Activated T-helper 17 cell treated with anti-CD3 and anti-CD28 coated beads, Interleukin-2, amount 50 U/mL, for 72 hours (primary cell): Measurements from ENCODE around the gene JAZF1. TPM values are rescaled to one million over a fixed set of nuclear protein-coding genes. Genes with fewer than 3 reads are reported as not detected.

Experiments
- ATAC-seq: fragments of 150-1000 bp; cut with Tn5 transposase; replicated peaks from 2 replicates; pipeline ENCODE4 v1.10.0; 2021; ENCODE audit warnings: mild to moderate bottlenecking, moderate library complexity
- H3K27ac Mint-ChIP-seq: one replicate; pipeline ENCODE4 v1.8.0; 2022; ENCODE audit warnings: mixed read lengths
- H3K27me3 Mint-ChIP-seq: one replicate; pipeline ENCODE4 v1.8.0; 2022; ENCODE audit warnings: mixed read lengths
- H3K36me3 Mint-ChIP-seq: one replicate; pipeline ENCODE4 v1.8.0; 2022; ENCODE audit warnings: low read depth, mild to moderate bottlenecking, mixed read lengths
- H3K4me1 Mint-ChIP-seq: one replicate; pipeline ENCODE4 v1.8.0; 2022; ENCODE audit warnings: mixed read lengths
- H3K4me3 Mint-ChIP-seq: one replicate; pipeline ENCODE4 v1.8.0; 2022; ENCODE audit warnings: mild to moderate bottlenecking, mixed read lengths
- H3K9me3 Mint-ChIP-seq: one replicate; pipeline ENCODE4 v1.8.0; 2022; ENCODE audit warnings: mixed read lengths
- total RNA-seq, 2 donors: library from RNA; stranded (reverse); gene quantifications; one replicate each; pipeline ENCODE4 v1.2.3, GENCODE V29; 2022

The JAZF1 gene
- total RNA-seq, 2 donors from 2014 or later, result 5.6 to 5.7 TPM

DNA sequence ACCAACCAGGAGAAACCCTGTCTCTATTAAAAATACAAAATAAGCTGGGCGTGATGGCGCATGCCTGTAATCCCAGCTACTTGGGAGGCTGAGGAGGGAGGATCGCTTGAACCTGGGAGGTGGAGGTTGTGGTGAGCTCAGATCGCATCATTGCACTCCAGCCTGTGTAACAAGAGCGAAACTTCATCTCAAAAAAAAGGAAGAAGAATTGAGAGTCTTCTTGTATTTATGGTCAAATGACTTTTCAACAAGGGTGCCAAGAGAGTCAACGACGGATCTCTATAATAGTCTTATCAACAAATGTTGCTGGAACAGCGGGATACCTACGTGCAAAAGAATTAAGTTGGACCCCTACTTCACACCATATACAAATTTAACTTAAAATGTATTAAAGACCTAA, 21.6 kb upstream of the JAZF1 start:
- Mint-ChIP-seq H3K4me3 (no peak overlapping the region), H3K27me3 (peaks cover 9% of the 10 kb centered on the region)
- ATAC-seq, result no peak

DNA sequence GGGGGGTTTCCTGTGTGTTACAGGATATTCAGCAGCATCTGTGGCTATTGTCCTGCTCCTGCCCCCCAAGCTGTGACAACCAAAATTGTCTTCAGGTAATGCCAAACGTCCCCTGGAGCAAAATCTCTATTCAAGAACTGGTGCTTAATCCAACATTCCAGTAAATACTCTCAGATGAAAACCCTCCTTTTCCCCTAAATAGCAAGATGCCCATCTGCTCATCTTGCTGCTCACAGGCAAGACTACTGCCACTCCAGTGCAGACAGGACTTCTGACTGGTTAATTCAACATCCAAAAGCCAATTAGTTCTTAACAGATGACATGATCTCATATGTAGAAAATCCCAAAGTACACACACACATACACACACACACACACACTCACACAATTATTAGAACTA, 20.5 kb upstream of the JAZF1 start:
- no peaks in the 10 kb centered on the region for H3K9me3 Mint-ChIP-seq
- no peak overlapping the region for H3K4me3 Mint-ChIP-seq
- no peaks in the 10 kb centered on the region for H3K4me1 Mint-ChIP-seq
- no peaks in the 10 kb centered on the region for H3K36me3 Mint-ChIP-seq
- peaks cover 9% of the 10 kb centered on the region for H3K27me3 Mint-ChIP-seq
- ATAC-seq, result no peak
- no peak overlapping the region for H3K27ac Mint-ChIP-seq

More for the DNA sequence above, 21.6 kb upstream of the JAZF1 start:
- no peak overlapping the region for H3K27ac Mint-ChIP-seq
- no peaks in the 10 kb centered on the region for H3K9me3 Mint-ChIP-seq
- no peaks in the 10 kb centered on the region for H3K36me3 Mint-ChIP-seq
- peaks cover 5% of the 10 kb centered on the region for H3K4me1 Mint-ChIP-seq

- H3K36me3 Mint-ChIP-seq, result no peaks in the 10 kb centered on the region
- H3K9me3 Mint-ChIP-seq, result no peaks in the 10 kb centered on the region
- no peak overlapping the region for H3K27ac Mint-ChIP-seq
- peaks cover 9% of the 10 kb centered on the region for H3K27me3 Mint-ChIP-seq
- no peak for ATAC-seq
- no peak overlapping the region for H3K4me3 Mint-ChIP-seq
- H3K4me1 Mint-ChIP-seq, result no peaks in the 10 kb centered on the region
Observed at GRCh38 chr7:28200598-28200997, 20.0 kb upstream of the JAZF1 start.

- no peak overlapping the region for H3K4me3 Mint-ChIP-seq
- no peaks in the 10 kb centered on the region for H3K36me3 Mint-ChIP-seq
- H3K27me3 Mint-ChIP-seq, result peaks cover 9% of the 10 kb centered on the region
- ATAC-seq, result no peak
- no peaks in the 10 kb centered on the region for H3K4me1 Mint-ChIP-seq
- no peak overlapping the region for H3K27ac Mint-ChIP-seq
- H3K9me3 Mint-ChIP-seq, result no peaks in the 10 kb centered on the region
Observed at GRCh38 chr7:28199021-28199510, 18.5 kb upstream of the JAZF1 start.

- H3K36me3 Mint-ChIP-seq, result no peaks in the 10 kb centered on the region
- no peak for ATAC-seq
- no peak overlapping the region for H3K27ac Mint-ChIP-seq
- H3K4me3 Mint-ChIP-seq, result no peak overlapping the region
- H3K27me3 Mint-ChIP-seq, result peaks cover 10% of the 10 kb centered on the region
- no peaks in the 10 kb centered on the region for H3K4me1 Mint-ChIP-seq
- H3K9me3 Mint-ChIP-seq, result no peaks in the 10 kb centered on the region
Observed at GRCh38 chr7:28195910-28196620, 15.5 kb upstream of the JAZF1 start.

GRCh38 chr7:28192786-28193585, 12.4 kb upstream of the JAZF1 start:
- Mint-ChIP-seq H3K36me3 (no peaks in the 10 kb centered on the region), H3K4me1 (no peaks in the 10 kb centered on the region), H3K27me3 (peaks cover 8% of the 10 kb centered on the region), H3K9me3 (no peaks in the 10 kb centered on the region), H3K27ac (no peak overlapping the region), H3K4me3 (no peak overlapping the region)
- ATAC-seq, result no peak

GRCh38 chr7:28191751-28192150, 11.2 kb upstream of the JAZF1 start:
- Mint-ChIP-seq H3K36me3 (no peaks in the 10 kb centered on the region), H3K4me3 (no peak overlapping the region), H3K4me1 (no peaks in the 10 kb centered on the region), H3K9me3 (no peaks in the 10 kb centered on the region), H3K27ac (no peak overlapping the region), H3K27me3 (peaks cover 8% of the 10 kb centered on the region)
- no peak for ATAC-seq

DNA sequence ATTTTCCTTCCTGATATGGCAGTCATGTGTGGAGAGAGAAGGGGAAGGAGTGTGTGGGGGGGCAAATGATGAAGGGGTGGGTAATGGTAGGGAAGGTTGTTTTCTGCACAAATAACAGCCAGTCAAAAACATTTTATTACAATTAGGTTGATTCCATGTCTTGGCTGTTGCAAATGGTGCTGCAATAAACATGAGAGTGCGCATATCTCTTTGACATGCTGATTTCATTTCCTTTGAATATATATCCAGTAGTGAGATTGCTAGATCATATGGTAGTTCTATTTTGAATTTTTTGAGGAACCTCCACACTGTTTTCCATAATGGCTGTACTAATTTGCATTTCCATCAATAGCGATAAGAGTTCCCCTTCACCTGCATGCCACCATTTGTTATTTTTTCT, 10.6 kb upstream of the JAZF1 start:
- ATAC-seq, result no peak
- Mint-ChIP-seq H3K27ac (no peak overlapping the region), H3K9me3 (no peaks in the 10 kb centered on the region), H3K4me1 (no peaks in the 10 kb centered on the region), H3K27me3 (peaks cover 8% of the 10 kb centered on the region), H3K36me3 (no peaks in the 10 kb centered on the region), H3K4me3 (no peak overlapping the region)

DNA sequence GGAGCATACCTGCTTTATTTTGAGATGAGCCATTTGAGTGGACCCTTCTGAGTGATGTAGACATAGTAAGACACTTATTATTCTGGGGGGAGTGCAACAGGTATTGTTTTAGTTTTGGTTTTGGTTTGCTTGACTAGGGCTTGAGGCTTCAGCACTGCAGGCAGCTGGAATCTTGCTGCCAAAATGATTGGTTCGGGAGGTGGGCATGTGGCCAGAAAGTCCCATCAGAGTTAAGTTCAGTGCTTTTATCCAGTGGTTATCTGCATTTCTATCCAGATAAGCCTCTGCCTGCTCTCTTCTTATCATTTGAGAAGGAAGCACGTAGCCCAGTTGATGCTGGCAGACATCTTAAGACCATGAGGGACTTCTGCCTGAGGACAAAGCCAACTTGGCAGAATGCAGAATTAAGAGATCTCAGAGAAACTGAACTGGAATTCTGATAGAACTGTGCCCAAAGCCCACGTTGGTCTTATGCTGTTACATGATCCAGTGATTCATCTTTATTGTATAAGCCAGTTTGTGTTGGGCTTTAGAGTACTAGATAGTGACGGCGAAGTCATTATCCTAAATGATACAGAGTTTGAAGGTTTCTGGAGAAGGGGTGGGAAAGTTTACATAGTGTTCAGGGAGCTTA, 9.6 kb upstream of the JAZF1 start:
- no peaks in the 10 kb centered on the region for H3K36me3 Mint-ChIP-seq
- H3K9me3 Mint-ChIP-seq, result no peaks in the 10 kb centered on the region
- no peak overlapping the region for H3K27ac Mint-ChIP-seq
- peaks cover 8% of the 10 kb centered on the region for H3K27me3 Mint-ChIP-seq
- H3K4me3 Mint-ChIP-seq, result no peak overlapping the region
- no peaks in the 10 kb centered on the region for H3K4me1 Mint-ChIP-seq
- ATAC-seq, result no peak

DNA sequence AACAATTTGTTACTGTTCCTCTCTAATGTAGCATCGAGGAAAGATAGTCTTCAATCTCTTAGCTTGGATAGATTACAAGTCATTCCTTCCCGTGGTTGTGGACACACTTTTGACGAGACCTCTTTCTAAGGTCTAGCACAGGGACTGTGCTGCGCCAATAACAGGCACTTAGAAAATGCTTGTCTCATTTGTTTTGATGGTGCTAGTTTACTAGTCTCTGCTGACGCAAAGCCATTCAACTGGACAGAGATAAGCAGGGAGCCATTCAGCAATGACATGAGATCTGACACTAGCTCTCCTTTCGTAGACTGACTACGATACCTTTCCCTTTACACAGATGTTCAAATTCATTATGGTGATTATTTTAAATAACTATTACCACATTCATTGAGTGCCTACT, 6.4 kb upstream of the JAZF1 start:
- no peaks in the 10 kb centered on the region for H3K9me3 Mint-ChIP-seq
- H3K27ac Mint-ChIP-seq, result no peak overlapping the region
- H3K4me1 Mint-ChIP-seq, result no peaks in the 10 kb centered on the region
- H3K36me3 Mint-ChIP-seq, result no peaks in the 10 kb centered on the region
- ATAC-seq, result no peak
- H3K4me3 Mint-ChIP-seq, result no peak overlapping the region
- peaks cover 8% of the 10 kb centered on the region for H3K27me3 Mint-ChIP-seq

DNA sequence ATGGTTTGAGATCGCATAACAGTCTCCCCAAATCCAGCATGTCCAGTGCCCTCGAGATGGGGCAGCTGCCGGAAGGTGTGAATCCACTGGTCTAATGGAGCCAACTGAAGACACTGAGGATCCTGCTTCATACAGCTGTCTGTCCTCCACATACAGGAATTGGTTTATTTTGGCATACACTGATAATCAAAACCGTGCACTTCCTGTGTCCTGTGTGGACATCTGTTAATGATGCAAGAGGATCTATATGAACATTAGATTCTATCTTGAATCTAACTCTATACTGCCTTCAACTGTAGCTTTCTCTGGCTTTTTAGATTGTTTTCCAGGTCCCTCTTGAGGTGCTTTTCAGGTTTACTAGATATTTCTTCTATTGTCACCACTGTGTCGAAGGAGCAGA, 3.0 kb upstream of the JAZF1 start:
- no peak for ATAC-seq
- Mint-ChIP-seq H3K4me1 (peaks cover 9% of the 10 kb centered on the region), H3K36me3 (no peaks in the 10 kb centered on the region), H3K4me3 (no peak overlapping the region), H3K9me3 (no peaks in the 10 kb centered on the region), H3K27me3 (peaks cover 1% of the 10 kb centered on the region), H3K27ac (no peak overlapping the region)

DNA sequence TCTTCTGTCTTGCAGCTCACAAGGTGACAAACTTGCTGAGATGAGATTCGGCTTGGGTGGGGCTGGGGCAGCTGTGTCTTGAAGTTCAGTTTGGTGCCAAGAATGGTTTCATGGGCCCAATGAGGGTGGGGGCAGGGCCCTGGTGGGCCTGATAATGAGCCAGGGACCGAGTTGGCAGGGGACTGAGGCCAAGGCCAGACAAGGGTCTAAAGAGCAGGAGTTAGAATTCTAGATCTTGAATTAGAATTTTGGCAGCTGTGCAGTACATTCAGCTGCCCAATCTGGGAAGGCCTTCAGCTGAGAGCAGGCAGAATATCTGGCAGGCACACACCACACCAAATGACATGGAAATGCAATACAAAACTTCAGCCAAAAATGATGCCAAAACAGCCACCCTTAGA, 1.5 kb upstream of the JAZF1 start:
- H3K4me3 Mint-ChIP-seq, result no peak overlapping the region
- no peaks in the 10 kb centered on the region for H3K36me3 Mint-ChIP-seq
- ATAC-seq, result no peak
- no peaks in the 10 kb centered on the region for H3K27me3 Mint-ChIP-seq
- H3K4me1 Mint-ChIP-seq, result peaks cover 12% of the 10 kb centered on the region
- no peaks in the 10 kb centered on the region for H3K9me3 Mint-ChIP-seq
- no peak overlapping the region for H3K27ac Mint-ChIP-seq

- Mint-ChIP-seq H3K4me3 (peak overlapping the region; percentile 77), H3K27me3 (no peaks in the 10 kb centered on the region), H3K4me1 (peaks cover 12% of the 10 kb centered on the region), H3K9me3 (no peaks in the 10 kb centered on the region), H3K36me3 (no peaks in the 10 kb centered on the region), H3K27ac (peak overlapping the region; percentile 66)
- no peak for ATAC-seq
Observed at GRCh38 chr7:28181416-28181815, 821 bp upstream of the JAZF1 start.

DNA sequence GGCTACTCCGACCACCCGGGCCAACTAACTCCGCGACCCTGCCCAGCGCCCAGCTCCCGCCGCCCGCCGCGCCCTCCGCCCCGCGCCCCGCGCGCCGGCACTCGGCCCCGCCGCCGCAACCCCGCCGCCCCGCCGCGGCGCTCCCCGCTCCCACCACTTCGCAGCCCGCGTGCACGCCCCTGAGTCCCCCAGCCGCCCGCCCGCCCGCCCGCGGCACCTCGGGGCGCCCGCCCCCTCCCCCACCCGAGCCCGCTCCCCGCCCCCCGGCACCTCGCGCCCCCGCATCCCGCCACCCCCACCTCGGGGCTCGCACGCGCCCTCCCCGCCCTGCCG, 598 bp downstream of the JAZF1 start:
- no peak for ATAC-seq
- H3K9me3 Mint-ChIP-seq, result no peaks in the 10 kb centered on the region
- no peaks in the 10 kb centered on the region for H3K36me3 Mint-ChIP-seq
- H3K4me1 Mint-ChIP-seq, result peaks cover 12% of the 10 kb centered on the region
- H3K27ac Mint-ChIP-seq, result no peak overlapping the region
- H3K4me3 Mint-ChIP-seq, result peak overlapping the region; percentile 77
- no peaks in the 10 kb centered on the region for H3K27me3 Mint-ChIP-seq
